PC-9 (cell line): ENCODE results near the gene PANK2. TPM values are rescaled to one million over a fixed set of nuclear protein-coding genes. Genes with fewer than 3 reads are reported as not detected.

Source experiments
- BruUV-seq: library from RNA; stranded (reverse); fragments of 400-500 nt; replicated peaks from 2 replicates; lab custom pipeline; 2021; lab: Mats Ljungman, UMichigan
- CTCF ChIA-PET: fragments of 300-600 bp; sonication (Branson Sonifier 250); formaldehyde crosslinking; loops from one replicate; lab custom pipeline; 2022; ENCODE audit warnings: antibody characterized with exemption; lab: Charles Lee
- POLR2A ChIA-PET: fragments of 300-600 bp; sonication (Branson Sonifier 250); formaldehyde crosslinking; loops from one replicate; lab custom pipeline; 2022; ENCODE audit warnings: antibody characterized with exemption; ENCODE audit not compliant: unreplicated experiment; lab: Charles Lee
- DNase-seq, 2 experiments: peaks; one replicate each; pipeline versions ENCODE4 v3.0.0 to v3.0.0-alpha.2; 2015 to 2022; ENCODE audit warnings: mixed read lengths in 1 of 2
- H2AFZ ChIP-seq: fragments of 200-600 bp; sonication (generic); 2 replicates; pipeline ENCODE4 v1.8.1; 2017; ENCODE audit warnings: antibody characterized with exemption
- H3F3A ChIP-seq: fragments of 200-600 bp; sonication (generic); 2 replicates; pipeline ENCODE4 v1.8.1; 2017; ENCODE audit warnings: antibody characterized with exemption, mild to moderate bottlenecking, low read depth; ENCODE audit not compliant: insufficient read depth
- H3K27ac ChIP-seq: fragments of 200-600 bp; sonication (generic); 2 replicates; pipeline ENCODE4 v1.6.1; 2016; ENCODE audit warnings: mixed run types
- H3K27me3 ChIP-seq: fragments of 200-600 bp; sonication (generic); 2 replicates; pipeline ENCODE4 v1.6.1; 2016; ENCODE audit warnings: low read depth, mixed run types; ENCODE audit not compliant: insufficient read depth
- H3K36me3 ChIP-seq: fragments of 200-600 bp; sonication (generic); 2 replicates; pipeline ENCODE4 v1.6.1; 2016; ENCODE audit warnings: low read depth, mixed run types
- H3K4me1 ChIP-seq: fragments of 200-600 bp; sonication (generic); replicated peaks from 2 replicates; pipeline ENCODE4 v1.6.1; 2016; ENCODE audit warnings: mixed run types; ENCODE audit not compliant: insufficient read depth
- H3K4me2 ChIP-seq: fragments of 200-600 bp; sonication (generic); 2 replicates; pipeline ENCODE4 v1.6.1; 2017; ENCODE audit warnings: mixed run types
- H3K4me3 ChIP-seq: fragments of 200-600 bp; sonication (generic); 2 replicates; pipeline ENCODE4 v1.6.1; 2016; ENCODE audit warnings: mixed run types
- H3K79me2 ChIP-seq: fragments of 200-600 bp; sonication (generic); 2 replicates; pipeline ENCODE4 v1.6.1; 2017; ENCODE audit warnings: low read depth, mixed run types
- H3K9me2 ChIP-seq: fragments of 200-600 bp; sonication (generic); 2 replicates; pipeline ENCODE4 v1.8.1; 2017; ENCODE audit warnings: mild to moderate bottlenecking; ENCODE audit not compliant: insufficient read depth
- H3K9me3 ChIP-seq: fragments of 200-600 bp; sonication (generic); 2 replicates; pipeline ENCODE4 v1.8.1; 2016; ENCODE audit warnings: low read depth; ENCODE audit not compliant: insufficient read depth
- H4K20me1 ChIP-seq: fragments of 200-600 bp; sonication (generic); 2 replicates; pipeline ENCODE4 v1.8.1; 2017; ENCODE audit not compliant: insufficient read depth
- EZH2 ChIP-seq: fragments of 200-600 bp; sonication (generic); IDR thresholded peaks from 2 replicates; pipeline ENCODE4 v1.8.0; 2017; ENCODE audit warnings: antibody characterized with exemption, low read depth
- intact Hi-C: fragments of 100-400 bp; cut with micrococcal nuclease; formaldehyde crosslinking; loops from one replicate; pipeline ENCODE4 v1.10.0; 2022; ENCODE audit not compliant: unreplicated experiment
- total RNA-seq: library from RNA; stranded (reverse); gene quantifications from 2 replicates; pipeline ENCODE4 v1.2.3, GENCODE V29; 2021
- TF ChIP-seq, protein P1 (sequence below): fragments of 200-600 bp; sonication (generic); conservative IDR thresholded peaks from 2 replicates; pipeline ENCODE4 v1.6.1; 2017; ENCODE audit warnings: mixed run types, antibody characterized with exemption, mild to moderate bottlenecking, moderate library complexity

The PANK2 gene
- total RNA-seq, 1 experiment from 2014 or later, result 51.6 TPM

DNA sequence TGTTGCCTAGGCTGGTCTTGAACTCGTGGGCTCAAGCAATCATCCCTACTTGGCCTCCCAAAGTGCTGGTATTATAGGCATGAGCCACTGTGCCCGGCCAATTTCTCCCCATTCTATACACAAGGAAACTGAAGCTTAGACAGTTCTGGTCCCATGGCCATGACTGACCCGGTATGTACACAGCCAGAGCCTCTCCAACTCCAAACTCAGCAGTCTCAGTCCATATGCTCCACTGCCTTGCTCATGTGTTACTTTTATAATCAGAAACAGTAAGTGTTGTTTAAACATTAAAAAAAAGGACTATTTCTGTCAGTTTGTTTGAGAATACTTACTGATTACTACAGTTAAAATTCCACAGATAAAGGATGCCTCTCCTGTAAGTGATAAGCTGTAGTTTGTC is 75.5 kb downstream of the PANK2 start:
- Histone ChIP-seq H3K27ac (no peak overlapping the region), H3K9me2 (0 out of 2 replicates have a peak, but pooled peaks cover 3% of the 10 kb centered on the region), H3K4me1 (no peaks in the 10 kb centered on the region), H3K9me3 (no peaks in the 10 kb centered on the region), H3K79me2 (peaks cover 13% of the 10 kb centered on the region; the same call in 1 of the 2 replicates), H3K27me3 (no peaks in the 10 kb centered on the region), H4K20me1 (peaks cover 9% of the 10 kb centered on the region; the same call in 1 of the 2 replicates), H3K36me3 (peaks cover 35% of the 10 kb centered on the region), H3F3A (0 out of 2 replicates have a peak, but pooled peaks cover 5% of the 10 kb centered on the region), H3K4me2 (no peak overlapping the region), H2AFZ (no peak overlapping the region), H3K4me3 (no peak overlapping the region)
- DNase-seq, result no peak
- CTCF ChIA-PET, result no interaction called here
- intact Hi-C loops, result no loop called here
- TF ChIP-seq, protein P1, sequence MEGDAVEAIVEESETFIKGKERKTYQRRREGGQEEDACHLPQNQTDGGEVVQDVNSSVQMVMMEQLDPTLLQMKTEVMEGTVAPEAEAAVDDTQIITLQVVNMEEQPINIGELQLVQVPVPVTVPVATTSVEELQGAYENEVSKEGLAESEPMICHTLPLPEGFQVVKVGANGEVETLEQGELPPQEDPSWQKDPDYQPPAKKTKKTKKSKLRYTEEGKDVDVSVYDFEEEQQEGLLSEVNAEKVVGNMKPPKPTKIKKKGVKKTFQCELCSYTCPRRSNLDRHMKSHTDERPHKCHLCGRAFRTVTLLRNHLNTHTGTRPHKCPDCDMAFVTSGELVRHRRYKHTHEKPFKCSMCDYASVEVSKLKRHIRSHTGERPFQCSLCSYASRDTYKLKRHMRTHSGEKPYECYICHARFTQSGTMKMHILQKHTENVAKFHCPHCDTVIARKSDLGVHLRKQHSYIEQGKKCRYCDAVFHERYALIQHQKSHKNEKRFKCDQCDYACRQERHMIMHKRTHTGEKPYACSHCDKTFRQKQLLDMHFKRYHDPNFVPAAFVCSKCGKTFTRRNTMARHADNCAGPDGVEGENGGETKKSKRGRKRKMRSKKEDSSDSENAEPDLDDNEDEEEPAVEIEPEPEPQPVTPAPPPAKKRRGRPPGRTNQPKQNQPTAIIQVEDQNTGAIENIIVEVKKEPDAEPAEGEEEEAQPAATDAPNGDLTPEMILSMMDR, result no peak
- TF ChIP-seq EZH2, result no peak
- BruUV-seq, result no TSS peak
- POLR2A ChIA-PET, result interaction anchor here (0.7 kb wide), 1 partner anchor 381 kb away, joined by 3 read pairs; no protein-coding TSS in a partner anchor

DNA sequence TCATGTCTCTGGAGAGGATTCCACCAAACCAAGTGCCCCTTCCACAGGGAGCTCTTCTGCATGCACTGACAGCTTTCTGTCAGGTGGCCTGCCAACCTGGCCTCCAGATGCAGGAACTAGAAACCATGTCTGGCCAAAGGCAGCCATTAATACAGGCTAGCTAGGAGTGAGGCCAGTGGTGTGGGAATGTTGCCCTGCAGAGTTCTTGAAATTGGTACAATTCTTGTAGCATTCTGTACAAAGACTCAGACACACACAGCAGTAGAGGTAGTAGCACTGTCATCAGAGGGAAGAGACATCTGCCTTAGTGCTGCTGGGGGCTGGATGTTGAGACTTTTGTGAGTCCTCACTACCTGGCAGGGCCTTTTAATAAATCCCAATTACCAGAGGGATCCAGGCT is 77.4 kb downstream of the PANK2 start:
- Histone ChIP-seq H4K20me1 (peaks cover 15% of the 10 kb centered on the region; the same call in 1 of the 2 replicates), H3K36me3 (peaks cover 35% of the 10 kb centered on the region), H3K27ac (no peak overlapping the region), H3K4me1 (no peaks in the 10 kb centered on the region), H3K27me3 (no peaks in the 10 kb centered on the region), H3K79me2 (peaks cover 26% of the 10 kb centered on the region), H3K9me3 (no peaks in the 10 kb centered on the region), H3K9me2 (0 out of 2 replicates have a peak, but pooled peaks cover 3% of the 10 kb centered on the region), H2AFZ (no peak overlapping the region), H3F3A (0 out of 2 replicates have a peak, but pooled peaks cover 5% of the 10 kb centered on the region), H3K4me2 (no peak overlapping the region), H3K4me3 (no peak overlapping the region)
- BruUV-seq, result no TSS peak
- ChIA-PET CTCF (no interaction called here), POLR2A (interaction anchor here (0.6 kb wide), 1 partner anchor 212 kb away, joined by 19 read pairs; no protein-coding TSS in a partner anchor)
- DNase-seq, result no peak
- intact Hi-C loops, result no loop called here
- TF ChIP-seq EZH2, result no peak
- TF ChIP-seq, protein P1, result no peak

DNA sequence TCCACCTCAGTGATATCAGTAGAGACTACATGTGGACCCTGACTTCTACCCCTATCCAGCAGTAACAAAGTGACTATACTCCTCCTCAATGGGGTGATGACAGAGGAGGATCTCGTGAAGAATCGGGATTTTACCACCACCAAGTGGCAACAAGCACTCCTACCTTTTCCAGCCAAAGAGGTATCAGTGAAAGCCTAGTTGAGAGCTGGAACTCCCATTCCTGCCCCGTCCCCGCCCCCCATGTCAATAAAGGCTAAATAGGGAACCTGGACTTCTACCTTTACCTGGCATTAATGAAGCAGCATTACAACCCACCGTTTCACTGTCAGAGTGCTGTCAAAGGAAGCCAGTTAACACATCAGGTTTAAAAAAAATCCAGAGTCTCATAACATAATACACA is 80.8 kb downstream of the PANK2 start:
- H3F3A ChIP-seq, result 0 out of 2 replicates have a peak, but pooled peaks cover 8% of the 10 kb centered on the region
- H3K9me2 ChIP-seq, result 0 out of 2 replicates have a peak, but pooled peaks cover 3% of the 10 kb centered on the region
- no peak overlapping the region for H3K27ac ChIP-seq
- H3K27me3 ChIP-seq, result no peaks in the 10 kb centered on the region
- H3K9me3 ChIP-seq, result no peaks in the 10 kb centered on the region
- H3K36me3 ChIP-seq, result peaks cover 18% of the 10 kb centered on the region
- DNase-seq, result no peak
- BruUV-seq, result no TSS peak
- H3K79me2 ChIP-seq, result peaks cover 53% of the 10 kb centered on the region
- TF ChIP-seq, protein P1, result no peak
- no peak for TF ChIP-seq EZH2
- H3K4me1 ChIP-seq, result no peaks in the 10 kb centered on the region
- H3K4me3 ChIP-seq, result no peak overlapping the region
- intact Hi-C loops, result no loop called here
- CTCF ChIA-PET, result no interaction called here
- peaks cover 22% of the 10 kb centered on the region; the same call in 1 of the 2 replicates for H4K20me1 ChIP-seq
- POLR2A ChIA-PET, result interaction anchor here (0.6 kb wide), 1 partner anchor 8 kb away, joined by 3 read pairs; no protein-coding TSS in a partner anchor
- H2AFZ ChIP-seq, result no peak overlapping the region
- no peak overlapping the region for H3K4me2 ChIP-seq
